GM12801 (cell line): ENCODE data around the gene MYT1.

Source experiments
- TF ChIP-seq, protein P1 (sequence below): IDR thresholded peaks from one replicate; pipeline ENCODE4 v1.5.1; 2011; ENCODE audit warnings: control low read depth; ENCODE audit not compliant: insufficient read length; ENCODE audit errors: extremely low read depth

MYT1 gene

DNA sequence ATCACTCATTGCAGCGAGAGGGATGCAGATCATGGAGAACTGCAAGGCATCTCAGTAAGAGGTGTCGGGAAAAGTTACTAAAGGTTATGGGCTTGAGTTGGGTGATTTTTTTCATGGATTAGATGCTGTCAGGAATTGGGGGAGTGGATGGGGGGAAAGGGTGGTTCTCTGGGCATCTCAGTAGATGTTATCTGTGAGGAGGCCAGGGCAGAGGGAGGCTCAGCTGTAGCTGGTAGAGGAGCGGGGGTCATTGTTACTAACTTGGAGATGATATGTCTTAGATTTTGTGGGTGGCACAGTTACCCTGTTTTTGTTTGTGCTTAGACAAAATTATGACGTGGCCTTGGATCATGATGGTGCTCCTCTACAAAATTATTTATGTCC, 88.7 kb downstream of the MYT1 start:
- TF ChIP-seq, protein P1, sequence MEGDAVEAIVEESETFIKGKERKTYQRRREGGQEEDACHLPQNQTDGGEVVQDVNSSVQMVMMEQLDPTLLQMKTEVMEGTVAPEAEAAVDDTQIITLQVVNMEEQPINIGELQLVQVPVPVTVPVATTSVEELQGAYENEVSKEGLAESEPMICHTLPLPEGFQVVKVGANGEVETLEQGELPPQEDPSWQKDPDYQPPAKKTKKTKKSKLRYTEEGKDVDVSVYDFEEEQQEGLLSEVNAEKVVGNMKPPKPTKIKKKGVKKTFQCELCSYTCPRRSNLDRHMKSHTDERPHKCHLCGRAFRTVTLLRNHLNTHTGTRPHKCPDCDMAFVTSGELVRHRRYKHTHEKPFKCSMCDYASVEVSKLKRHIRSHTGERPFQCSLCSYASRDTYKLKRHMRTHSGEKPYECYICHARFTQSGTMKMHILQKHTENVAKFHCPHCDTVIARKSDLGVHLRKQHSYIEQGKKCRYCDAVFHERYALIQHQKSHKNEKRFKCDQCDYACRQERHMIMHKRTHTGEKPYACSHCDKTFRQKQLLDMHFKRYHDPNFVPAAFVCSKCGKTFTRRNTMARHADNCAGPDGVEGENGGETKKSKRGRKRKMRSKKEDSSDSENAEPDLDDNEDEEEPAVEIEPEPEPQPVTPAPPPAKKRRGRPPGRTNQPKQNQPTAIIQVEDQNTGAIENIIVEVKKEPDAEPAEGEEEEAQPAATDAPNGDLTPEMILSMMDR, result no peak

DNA sequence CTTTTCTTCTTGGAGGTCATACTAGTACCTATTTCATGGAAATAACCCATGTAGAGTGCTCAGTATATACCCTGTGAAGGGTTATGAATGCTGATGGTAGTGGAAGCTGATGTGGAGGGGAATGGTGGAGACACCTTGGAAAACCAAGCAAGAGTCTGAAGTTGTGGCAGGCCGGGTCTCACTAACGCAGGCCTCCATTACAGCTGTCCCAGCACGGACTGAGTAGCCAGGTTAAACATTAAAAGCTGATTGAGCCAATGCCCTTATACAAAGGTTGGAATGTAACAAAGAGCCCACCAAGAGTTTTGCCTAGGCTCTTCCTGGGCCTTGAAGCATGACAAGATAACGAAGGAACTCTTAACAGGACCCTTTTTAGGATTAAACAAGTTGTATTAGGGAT, 89.2 kb downstream of the MYT1 start:
- TF ChIP-seq, protein P1, result no peak

DNA sequence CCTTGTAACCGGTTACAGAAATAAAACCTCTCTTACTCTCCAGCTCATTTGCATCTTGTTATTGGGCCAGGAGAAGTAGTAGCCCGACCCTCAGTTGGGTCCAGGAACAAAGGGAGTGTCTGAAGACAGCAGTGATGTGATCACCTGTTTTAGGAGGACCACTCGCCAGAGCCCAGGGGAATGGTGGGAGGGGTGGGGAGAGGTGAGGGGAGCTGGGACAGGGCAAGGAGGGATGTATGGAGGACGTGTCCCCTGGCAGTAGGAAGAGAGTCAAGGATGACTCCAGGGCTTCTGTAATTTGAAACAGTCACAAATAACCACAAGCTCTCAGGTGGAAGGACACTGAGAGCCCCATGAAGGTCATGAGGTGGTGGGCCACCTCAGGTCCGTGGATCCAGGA, 89.9 kb downstream of the MYT1 start:
- TF ChIP-seq, protein P1, result no peak

DNA sequence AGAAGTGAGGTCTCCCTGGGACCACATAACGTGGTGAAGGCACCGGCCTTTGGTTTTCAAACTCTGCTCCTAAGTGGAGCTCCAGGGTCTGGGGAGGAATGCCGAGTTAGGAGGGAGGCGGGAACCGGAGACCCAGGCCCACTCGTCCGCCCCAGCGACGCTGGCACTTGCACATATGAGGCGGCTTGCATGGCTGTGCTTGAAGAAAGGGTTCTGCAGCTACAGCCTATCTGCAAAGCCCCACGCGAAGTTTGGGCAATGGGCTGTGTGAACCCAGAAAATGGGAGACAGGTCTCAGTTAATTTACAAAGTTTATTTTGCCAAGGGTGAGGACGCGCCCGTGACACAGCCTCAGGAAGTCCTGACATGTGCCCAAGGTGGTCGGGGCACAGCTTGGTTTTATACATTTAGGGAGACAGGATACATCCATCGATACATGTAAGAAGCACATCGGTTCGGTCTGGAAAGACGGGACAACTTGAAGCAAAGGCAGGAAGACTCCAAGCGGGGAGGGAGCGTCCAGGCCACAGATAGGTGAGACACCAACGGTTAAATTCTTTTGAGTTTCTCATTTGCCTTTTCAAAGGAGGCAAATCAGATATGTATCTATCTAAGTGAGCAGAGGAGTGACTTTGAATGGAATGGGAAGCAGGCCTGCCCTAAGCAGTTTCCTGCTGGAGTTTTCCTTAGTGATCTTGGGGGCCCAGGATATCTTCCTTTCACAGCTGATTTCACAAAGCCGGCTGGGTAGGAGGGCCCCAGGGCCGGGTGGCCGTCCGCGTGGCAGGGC, 90.5 kb downstream of the MYT1 start:
- TF ChIP-seq, protein P1, result no peak

DNA sequence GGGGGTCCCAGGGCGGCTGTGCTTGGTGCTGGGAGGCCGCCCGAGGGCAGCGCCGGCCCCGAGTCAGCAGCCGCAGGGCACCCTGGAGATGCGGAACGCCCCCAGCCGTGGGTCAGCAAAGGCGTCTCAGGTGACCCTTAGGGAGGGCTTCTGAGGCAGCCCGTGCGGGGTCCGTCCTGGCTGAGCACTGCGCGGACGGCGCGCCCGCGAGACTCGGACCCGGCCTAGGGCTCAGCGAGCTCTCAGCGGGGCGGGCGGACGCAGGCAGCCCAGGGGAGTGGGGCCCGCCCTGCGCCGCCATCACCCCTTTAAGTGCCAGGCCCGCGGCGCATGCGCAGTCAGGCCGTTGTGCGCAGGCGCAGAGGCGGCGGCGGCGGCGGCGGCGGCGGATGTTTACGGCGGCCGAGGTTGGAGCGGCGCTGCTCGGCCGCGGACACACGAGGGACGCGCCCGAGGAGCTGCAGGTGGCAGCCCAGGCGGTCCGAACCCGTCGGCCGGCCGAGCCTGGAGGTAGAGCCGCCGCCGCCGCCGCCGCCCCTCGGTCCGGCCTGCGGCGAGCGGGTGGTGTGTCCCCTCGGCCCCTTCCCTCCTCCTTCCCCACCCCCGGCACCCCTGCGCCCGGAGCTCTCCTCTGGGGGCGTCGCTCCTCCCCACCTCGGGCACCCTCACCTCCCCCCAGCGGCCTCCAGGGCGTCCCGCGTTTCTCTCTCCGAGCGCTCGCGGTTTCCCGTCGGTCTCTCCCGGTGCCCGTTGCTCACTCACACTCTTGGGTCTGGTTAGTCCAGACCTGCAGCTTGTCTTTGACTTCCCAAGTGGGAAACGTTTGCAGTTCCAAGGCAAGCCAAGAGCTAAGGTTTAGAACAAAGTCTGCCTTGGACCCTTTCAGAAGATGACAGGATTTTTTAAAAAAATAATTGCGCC, 91.4 kb downstream of the MYT1 start, which contains the start of gene PCMTD2:
PCMTD2 (plus strand) TSS at position 388 of the 921 bp plus-strand sequence. CDS start 4,218 bp downstream, outside the sequence.
- TF ChIP-seq, protein P1, result no peak

DNA sequence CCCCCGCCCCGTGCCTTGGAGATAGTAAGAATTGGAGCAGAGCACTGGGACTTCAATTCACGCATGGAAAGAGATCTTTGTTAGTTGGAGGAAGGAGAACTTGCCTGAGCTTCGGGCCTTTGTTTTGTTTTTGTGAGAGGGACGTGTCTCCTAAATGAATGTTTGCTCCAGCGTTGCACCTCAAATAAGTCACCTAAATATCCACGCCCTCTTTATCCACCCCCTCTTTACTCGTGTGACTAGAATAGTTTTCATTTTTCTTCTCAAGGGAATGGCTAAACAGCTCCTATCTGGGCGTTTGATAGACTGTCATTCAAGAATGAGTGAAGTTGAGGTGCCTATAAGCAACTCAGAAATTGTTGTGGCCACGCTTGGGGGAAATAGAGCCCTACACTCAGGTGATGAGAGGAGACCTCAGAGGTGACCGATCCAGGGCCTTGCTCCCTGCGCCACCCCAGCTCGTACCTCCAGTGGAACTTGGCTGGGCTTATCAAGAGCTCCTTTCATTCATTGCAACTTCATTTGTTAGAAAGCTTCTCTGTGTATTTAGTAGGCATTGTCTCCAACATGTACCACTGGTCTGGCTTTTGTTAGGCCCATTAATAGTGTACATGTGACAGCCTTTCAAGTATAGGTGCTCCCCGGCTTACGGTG, 92.2 kb downstream of the MYT1 start:
- TF ChIP-seq, protein P1, result no peak
